ENCODE results near the gene PCDHAC2. TPM values are rescaled to one million over a fixed set of nuclear protein-coding genes. Genes with fewer than 3 reads are reported as not detected.

PCDHAC2 gene
- total RNA-seq, 1 experiment from 2014 or later, result 3.4 TPM

- BruUV-seq (replicated peaks), result no TSS peak
- no peak overlapping the region for H3K4me3 ChIP-seq
- POLR2A ChIA-PET (ENCODE audit: unreplicated experiment), result no interaction called here
These were observed 43.9 kb downstream of the PCDHAC2 start for GRCh38 chr5:141010047-141010793.

GRCh38 chr5:141017943-141018342 is 51.7 kb downstream of the PCDHAC2 start:
- Histone ChIP-seq H3K79me2 (ENCODE audit: low read depth) (no peaks in the 10 kb centered on the region), H3F3A (ENCODE audit: insufficient read depth, low read depth) (no peaks in the 10 kb centered on the region), H3K9me2 (ENCODE audit: insufficient read depth) (no peaks in the 10 kb centered on the region), H3K27ac (no peak overlapping the region), H4K20me1 (ENCODE audit: insufficient read depth) (no peaks in the 10 kb centered on the region), H3K4me1 (replicated peaks; ENCODE audit: insufficient read depth) (no peaks in the 10 kb centered on the region), H3K4me3 (no peak overlapping the region), H3K9me3 (ENCODE audit: insufficient read depth, low read depth) (no peaks in the 10 kb centered on the region), H3K4me2 (no peak overlapping the region), H2AFZ (no peak overlapping the region), H3K36me3 (ENCODE audit: low read depth) (no peaks in the 10 kb centered on the region), H3K27me3 (ENCODE audit: insufficient read depth, low read depth) (no peaks in the 10 kb centered on the region)
- TF ChIP-seq CTCF (conservative IDR thresholded peaks at IDR 0.05) (no peak), EZH2 (IDR thresholded peaks at IDR 0.05; ENCODE audit: low read depth) (no peak)
- CTCF ChIA-PET, result no interaction called here
- DNase-seq, result no peak
- BruUV-seq (replicated peaks), result no TSS peak
- intact Hi-C loops (cut with micrococcal nuclease; ENCODE audit: unreplicated experiment), result no loop called here
- POLR2A ChIA-PET (ENCODE audit: unreplicated experiment), result interaction anchor here (0.6 kb wide), 1 partner anchor 65 kb away, joined by 7 read pairs; no protein-coding TSS in a partner anchor

More at GRCh38 chr5:141010047-141010793, 43.9 kb downstream of the PCDHAC2 start:
- intact Hi-C loops (cut with micrococcal nuclease; ENCODE audit: unreplicated experiment), result no loop called here
- Histone ChIP-seq H3K27ac (no peak overlapping the region), H3K27me3 (ENCODE audit: insufficient read depth, low read depth) (no peaks in the 10 kb centered on the region), H3K9me3 (ENCODE audit: insufficient read depth, low read depth) (no peaks in the 10 kb centered on the region), H2AFZ (no peak overlapping the region), H4K20me1 (ENCODE audit: insufficient read depth) (no peaks in the 10 kb centered on the region), H3K79me2 (ENCODE audit: low read depth) (no peaks in the 10 kb centered on the region), H3K36me3 (ENCODE audit: low read depth) (no peaks in the 10 kb centered on the region), H3F3A (ENCODE audit: insufficient read depth, low read depth) (no peaks in the 10 kb centered on the region), H3K4me2 (no peak overlapping the region), H3K4me1 (replicated peaks; ENCODE audit: insufficient read depth) (no peaks in the 10 kb centered on the region), H3K9me2 (ENCODE audit: insufficient read depth) (no peaks in the 10 kb centered on the region)
- CTCF ChIA-PET, result no interaction called here
- TF ChIP-seq CTCF (conservative IDR thresholded peaks at IDR 0.05) (no peak), EZH2 (IDR thresholded peaks at IDR 0.05; ENCODE audit: low read depth) (no peak)
- no peak for DNase-seq

Other genes starting within 250 kb of the PCDHAC2 start
- gene PCDHA1, start 180.3 kb upstream of the PCDHAC2 start, total RNA-seq (2021), result not detected in 2 replicates
- not detected in 2 replicates for gene PCDHA2, start 171.6 kb upstream of the PCDHAC2 start, total RNA-seq (2021)
- not detected in 2 replicates for gene PCDHA3, start 165.4 kb upstream of the PCDHAC2 start, total RNA-seq (2021)
- gene PCDHA4, start 159.4 kb upstream of the PCDHAC2 start, total RNA-seq (2021), result not detected in 2 replicates
- not detected in 2 replicates for gene PCDHA5, start 144.9 kb upstream of the PCDHAC2 start, total RNA-seq (2021)
- not detected in 2 replicates for gene PCDHA6, start 138.5 kb upstream of the PCDHAC2 start, total RNA-seq (2021)
- not detected in 2 replicates for gene PCDHA7, start 132.2 kb upstream of the PCDHAC2 start, total RNA-seq (2021)
- gene PCDHA8, start 125.3 kb upstream of the PCDHAC2 start, total RNA-seq (2021), result not detected in 2 replicates
- not detected in 2 replicates for gene PCDHA9, start 118.1 kb upstream of the PCDHAC2 start, total RNA-seq (2021)
- gene PCDHA10, start 110.6 kb upstream of the PCDHAC2 start, total RNA-seq (2021), result not detected in 2 replicates
- gene PCDHA11, start 97.5 kb upstream of the PCDHAC2 start, total RNA-seq (2021), result not detected in 2 replicates
- not detected in 2 replicates for gene PCDHA12, start 91.2 kb upstream of the PCDHAC2 start, total RNA-seq (2021)
- gene PCDHA13, start 84.4 kb upstream of the PCDHAC2 start, total RNA-seq (2021), result not detected in 2 replicates
- 0.88 and 0.90 TPM in 2 replicates for gene PCDHAC1, start 40.2 kb upstream of the PCDHAC2 start, total RNA-seq (2021)
- gene PCDHB1, start 84.9 kb downstream of the PCDHAC2 start, total RNA-seq (2021), result not detected in 2 replicates
- gene PCDHB2, start 128.1 kb downstream of the PCDHAC2 start, total RNA-seq (2021), result 2.8 and 4.0 TPM in 2 replicates
- 0.17 and 0.55 TPM in 2 replicates for gene PCDHB3, start 134.0 kb downstream of the PCDHAC2 start, total RNA-seq (2021)
- gene PCDHB4, start 155.3 kb downstream of the PCDHAC2 start, total RNA-seq (2021), result 0.09 and 0.13 TPM in 2 replicates
- not detected in 2 replicates for gene PCDHB5, start 168.7 kb downstream of the PCDHAC2 start, total RNA-seq (2021)
- not detected in 2 replicates for gene PCDHB6, start 183.6 kb downstream of the PCDHAC2 start, total RNA-seq (2021)
- not detected in 2 replicates for gene PCDHB7, start 206.2 kb downstream of the PCDHAC2 start, total RNA-seq (2021)
- gene PCDHB8, start 211.3 kb downstream of the PCDHAC2 start, total RNA-seq (2021), result not detected in 2 replicates
- gene PCDHB16, start 215.9 kb downstream of the PCDHAC2 start, total RNA-seq (2021), result not detected in 2 replicates
- not detected in 2 replicates for gene PCDHB9, start 220.7 kb downstream of the PCDHAC2 start, total RNA-seq (2021)
- not detected in 2 replicates for gene PCDHB10, start 225.9 kb downstream of the PCDHAC2 start, total RNA-seq (2021)
- gene PCDHB11, start 233.2 kb downstream of the PCDHAC2 start, total RNA-seq (2021), result not detected in 2 replicates
- gene PCDHB12, start 242.2 kb downstream of the PCDHAC2 start, total RNA-seq (2021), result not detected in 2 replicates
- gene PCDHB13, start 247.4 kb downstream of the PCDHAC2 start, total RNA-seq (2021), result not detected in 2 replicates

All from PC-9 (cell line).